ENCODE results near the gene POLR2J. TPM values are rescaled to one million over a fixed set of nuclear protein-coding genes. Genes with fewer than 3 reads are reported as not detected.

POLR2J gene
- total RNA-seq, 4 donors from 2014 or later = 6.7 to 24.1 (median 19.9) TPM

- Histone ChIP-seq H3K27ac (no peak overlapping the region), H3K9me3 (no peaks in the 10 kb centered on the region), H3K36me3 (peaks cover 0 to 8% of the 10 kb centered on the region in 2 donors), H3K27me3 (no peaks in the 10 kb centered on the region), H3K4me1 (peaks cover 0 to 36% (median 4%) of the 10 kb centered on the region in 3 donors), H3K4me3 (no peak overlapping the region)
- WGBS, 2 donors (ENCODE audit: low coverage in 1 of 2) = 85 to 100% methylated on average over 1 to 9 of the region's 10 CpGs
- TF ChIP-seq EP300 (IDR thresholded peaks at IDR 0.05) (no peak), CTCF (IDR thresholded peaks at IDR 0.05) (no peak), POLR2A (IDR thresholded peaks at IDR 0.05) (no peak), POLR2AphosphoS5 (IDR thresholded peaks at IDR 0.05) (no peak)
- no peak for ATAC-seq
Observed at GRCh38 chr7:102436118-102436517, 42.6 kb downstream of the POLR2J start.

- Histone ChIP-seq H3K4me3 (peak overlapping the region; percentile 66 to 91), H3K27me3 (no peaks in the 10 kb centered on the region), H3K9me3 (no peaks in the 10 kb centered on the region), H3K4me1 (peaks cover 0 to 31% (median 4%) of the 10 kb centered on the region in 3 donors), H3K36me3 (peaks cover 0 to 5% of the 10 kb centered on the region in 2 donors), H3K27ac (peak overlapping the region in 2 of 4 donors; percentile 57 to 76)
- TF ChIP-seq CTCF (IDR thresholded peaks at IDR 0.05) (no peak), EP300 (IDR thresholded peaks at IDR 0.05) (no peak), POLR2A (IDR thresholded peaks at IDR 0.05) (no peak)
- 10% methylated on average over 2 of the region's 9 CpGs; no CpG with 5 or more reads in 1 of the 2 donors for WGBS, 2 donors (ENCODE audit: low coverage in 1 of 2)
- ATAC-seq = no peak
Observed at GRCh38 chr7:102434039-102434486, 44.7 kb downstream of the POLR2J start.

GRCh38 chr7:102433219-102434038 is 45.3 kb downstream of the POLR2J start, which contains the start of gene ORAI2:
Gene ORAI2, plus strand, starts transcription at chr7:102433575. Its CDS starts 5,382 bp downstream, at chr7:102438957.
- peak within 1 kb of the TSS in 3 of 4 donors; percentile 46 to 76 (median 57) for H3K27ac ChIP-seq
- no peaks in the 10 kb centered on the region for H3K36me3 ChIP-seq
- WGBS, 2 donors (ENCODE audit: low coverage in 1 of 2) = no CpG with 5 or more reads among the region's 90 CpGs
- no peaks in the 10 kb centered on the region for H3K9me3 ChIP-seq
- H3K4me3 ChIP-seq = peak within 1 kb of the TSS; percentile 66 to 91
- H3K27me3 ChIP-seq = no peaks in the 10 kb centered on the region
- H3K4me1 ChIP-seq = peaks cover 0 to 31% (median 4%) of the 10 kb centered on the region in 3 donors
- TF ChIP-seq POLR2AphosphoS5 (IDR thresholded peaks at IDR 0.05) (no peak), POLR2A (IDR thresholded peaks at IDR 0.05) (no peak), EP300 (IDR thresholded peaks at IDR 0.05) (no peak)
- ATAC-seq = peak; percentile 87

GRCh38 chr7:102432442-102433218 is 46.1 kb downstream of the POLR2J start:
- Histone ChIP-seq H3K4me3 (peak overlapping the region; percentile 66 to 91), H3K9me3 (no peaks in the 10 kb centered on the region), H3K27me3 (no peaks in the 10 kb centered on the region), H3K4me1 (peaks cover 0 to 31% (median 4%) of the 10 kb centered on the region in 3 donors), H3K27ac (peak overlapping the region in 3 of 4 donors; percentile 32 to 76 (median 46)), H3K36me3 (peaks cover 0 to 4% of the 10 kb centered on the region in 2 donors)
- no peak for TF ChIP-seq POLR2A (IDR thresholded peaks at IDR 0.05)
- TF ChIP-seq CTCF (IDR thresholded peaks at IDR 0.05) = no peak
- TF ChIP-seq EP300 (IDR thresholded peaks at IDR 0.05) = no peak
- TF ChIP-seq POLR2AphosphoS5 (IDR thresholded peaks at IDR 0.05) = no peak
- WGBS, 2 donors (ENCODE audit: low coverage in 1 of 2) = 30 to 39% methylated on average over 7 to 8 of the region's 27 CpGs
- ATAC-seq = peak; percentile 30

Data from gastroesophageal sphincter (tissue), 4 donors.